Left lung (tissue), 10 donors: ENCODE measurements around the gene ZNF496. TPM values are rescaled to one million over a fixed set of nuclear protein-coding genes. Genes with fewer than 3 reads are reported as not detected.
"Not testable (repeated sequence)": the region's sequence is repeated elsewhere in the genome, so short reads cannot be mapped to it uniquely, and the experiment has no call there.

Experiments
- ATAC-seq: fragments of 200-7000 bp; cut with Tn5 transposase; one replicate; pipeline ENCODE4 v1.9.1; 2020; ENCODE audit warnings: moderate library complexity
- DNase-seq, 4 donors: peaks; one replicate each; pipeline ENCODE4 v3.0.0-alpha.2; 2013 to 2020
- H3K27ac ChIP-seq, 2 donors: fragments of 200-600 bp; sonication (generic) in 1 of 2; one replicate each; pipeline versions ENCODE4 v1.5.0 to v1.8.0; 2020 to 2021
- H3K27me3 ChIP-seq, 2 donors: fragments of 200-600 bp; sonication (generic) in 1 of 2; one replicate each; pipeline versions ENCODE4 v1.5.0 to v1.8.0; 2020 to 2021
- H3K36me3 ChIP-seq, 2 donors: fragments of 200-600 bp; sonication (generic) in 1 of 2; one replicate each; pipeline versions ENCODE4 v1.5.0 to v1.8.0; 2020 to 2021
- H3K4me1 ChIP-seq, 2 donors: fragments of 200-600 bp; one replicate each; pipeline ENCODE4 v1.8.0; 2021
- H3K4me3 ChIP-seq, 2 donors: fragments of 200-600 bp; sonication (generic) in 1 of 2; one replicate each; pipeline versions ENCODE4 v1.5.0 to v1.8.0; 2020 to 2021; ENCODE audit warnings: mild to moderate bottlenecking in 1 of 2
- H3K9me3 ChIP-seq, 2 donors: fragments of 200-600 bp; sonication (generic) in 1 of 2; one replicate each; pipeline versions ENCODE4 v1.5.0 to v1.8.0; 2020 to 2021
- intact Hi-C, 2 donors: fragments of 100-400 bp; cut with DNase I; formaldehyde crosslinking; loops; one replicate each; pipeline versions ENCODE4 v1.11.2 to v1.14.2; 2022
- polyA plus RNA-seq, 6 donors: library from polyadenylated mRNA; unstranded; fragments of 120-200 nt; gene quantifications; one replicate each; pipeline ENCODE4 v1.2.1, GENCODE V29; 2013; ENCODE audit not compliant: insufficient read length in 6 of 6
- total RNA-seq, 2 donors: library from RNA; stranded (reverse); fragmentation: NEBNext Ultra II Directional; extraction: Animal tissue kit (Norgen Biotek cat#: 25700); gene quantifications; one replicate each; pipeline ENCODE4 v1.2.1, GENCODE V29; 2021
- TF ChIP-seq, protein P1 (sequence below), 2 donors: fragments of 200-600 bp; sonication (generic) in 1 of 2; IDR thresholded peaks; one replicate each; pipeline versions ENCODE4 v1.5.0 to v1.8.0; 2021; ENCODE audit warnings: antibody characterized with exemption in 2 of 2
- donor health status: DM: no; HTN: yes; CAD: no.
- donor health status: DM: no; HTN: no; CAD: no.

ZNF496 gene
- total and polyA plus RNA-seq, 8 donors, result 18.2 to 44.8 (median 36.7) TPM

GRCh38 chr1:247273013-247273412 is 58.7 kb downstream of the ZNF496 start:
- Histone ChIP-seq H3K27ac (no peak overlapping the region), H3K9me3 (peaks cover 0 to 25% of the 10 kb centered on the region in 2 donors), H3K36me3 (no peaks in the 10 kb centered on the region), H3K27me3 (no peaks in the 10 kb centered on the region), H3K4me3 (no peak overlapping the region), H3K4me1 (no peaks in the 10 kb centered on the region)
- DNase-seq (no peak), ATAC-seq (no peak)
- intact Hi-C loops, result no loop called here
- TF ChIP-seq, protein P1, sequence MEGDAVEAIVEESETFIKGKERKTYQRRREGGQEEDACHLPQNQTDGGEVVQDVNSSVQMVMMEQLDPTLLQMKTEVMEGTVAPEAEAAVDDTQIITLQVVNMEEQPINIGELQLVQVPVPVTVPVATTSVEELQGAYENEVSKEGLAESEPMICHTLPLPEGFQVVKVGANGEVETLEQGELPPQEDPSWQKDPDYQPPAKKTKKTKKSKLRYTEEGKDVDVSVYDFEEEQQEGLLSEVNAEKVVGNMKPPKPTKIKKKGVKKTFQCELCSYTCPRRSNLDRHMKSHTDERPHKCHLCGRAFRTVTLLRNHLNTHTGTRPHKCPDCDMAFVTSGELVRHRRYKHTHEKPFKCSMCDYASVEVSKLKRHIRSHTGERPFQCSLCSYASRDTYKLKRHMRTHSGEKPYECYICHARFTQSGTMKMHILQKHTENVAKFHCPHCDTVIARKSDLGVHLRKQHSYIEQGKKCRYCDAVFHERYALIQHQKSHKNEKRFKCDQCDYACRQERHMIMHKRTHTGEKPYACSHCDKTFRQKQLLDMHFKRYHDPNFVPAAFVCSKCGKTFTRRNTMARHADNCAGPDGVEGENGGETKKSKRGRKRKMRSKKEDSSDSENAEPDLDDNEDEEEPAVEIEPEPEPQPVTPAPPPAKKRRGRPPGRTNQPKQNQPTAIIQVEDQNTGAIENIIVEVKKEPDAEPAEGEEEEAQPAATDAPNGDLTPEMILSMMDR (IDR thresholded peaks at IDR 0.05), result no peak

- intact Hi-C loops, result no loop called here
- Histone ChIP-seq H3K9me3 (peaks cover 0 to 34% of the 10 kb centered on the region in 2 donors), H3K27me3 (no peaks in the 10 kb centered on the region), H3K36me3 (no peaks in the 10 kb centered on the region), H3K4me1 (no peaks in the 10 kb centered on the region), H3K4me3 (no peak overlapping the region), H3K27ac (no peak overlapping the region)
- DNase-seq (no peak), ATAC-seq (no peak)
- TF ChIP-seq, protein P1 (IDR thresholded peaks at IDR 0.05), result no peak
These were observed 61.7 kb downstream of the ZNF496 start for GRCh38 chr1:247270003-247270402.

- Histone ChIP-seq H3K27ac (no peak overlapping the region), H3K36me3 (no peaks in the 10 kb centered on the region), H3K27me3 (no peaks in the 10 kb centered on the region), H3K4me3 (no peak overlapping the region), H3K9me3 (peaks cover 0 to 42% of the 10 kb centered on the region in 2 donors), H3K4me1 (no peaks in the 10 kb centered on the region)
- TF ChIP-seq, protein P1 (IDR thresholded peaks at IDR 0.05), result no peak
- no peak for ATAC-seq
- no peak for DNase-seq
- intact Hi-C loops, result no loop called here
These were observed 62.5 kb downstream of the ZNF496 start for GRCh38 chr1:247269133-247269532.

DNA sequence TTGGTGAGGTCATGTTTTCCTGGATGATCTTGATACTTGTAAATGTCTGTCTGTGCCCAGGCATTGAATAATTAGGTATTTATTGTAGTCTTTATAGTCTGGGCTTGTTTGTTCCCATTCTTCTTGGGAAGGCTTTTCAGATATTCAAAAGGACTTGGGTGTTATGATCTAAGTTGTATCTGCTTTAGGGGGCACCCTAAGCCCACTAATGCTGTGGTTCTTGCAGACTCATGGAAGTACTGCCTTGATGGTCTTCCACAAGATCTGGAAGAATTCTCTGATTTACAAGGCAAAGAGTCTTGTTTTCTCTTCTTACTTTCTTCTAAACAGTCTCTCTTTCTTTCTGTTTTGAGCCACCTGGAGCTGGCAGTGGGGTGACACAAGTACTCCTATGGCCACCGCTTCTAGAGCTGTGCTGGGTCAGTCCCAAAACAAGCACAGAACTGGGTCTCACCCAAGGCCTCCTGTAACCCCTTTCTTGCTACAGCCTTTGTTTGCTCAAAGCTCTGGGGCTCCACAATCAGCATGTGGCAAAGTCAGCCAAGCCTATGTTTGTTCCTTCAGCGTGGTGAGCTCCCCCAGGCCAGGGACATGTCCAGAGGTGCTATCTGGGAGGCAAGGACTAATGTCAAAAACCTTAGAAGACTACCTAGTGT is 63.1 kb downstream of the ZNF496 start:
- TF ChIP-seq, protein P1 (IDR thresholded peaks at IDR 0.05), result no peak
- intact Hi-C loops, result no loop called here
- H3K9me3 ChIP-seq, result peaks cover 0 to 48% of the 10 kb centered on the region in 2 donors
- H3K36me3 ChIP-seq, result no peaks in the 10 kb centered on the region
- H3K4me1 ChIP-seq, result no peaks in the 10 kb centered on the region
- no peaks in the 10 kb centered on the region for H3K27me3 ChIP-seq
- ATAC-seq, result no peak
- no peak for DNase-seq
- H3K4me3 ChIP-seq, result no peak overlapping the region
- no peak overlapping the region for H3K27ac ChIP-seq

- Histone ChIP-seq H3K27ac (no peak overlapping the region), H3K4me3 (no peak overlapping the region), H3K36me3 (no peaks in the 10 kb centered on the region), H3K27me3 (no peaks in the 10 kb centered on the region), H3K9me3 (peaks cover 0 to 57% of the 10 kb centered on the region in 2 donors), H3K4me1 (no peaks in the 10 kb centered on the region)
- DNase-seq, result no peak
- TF ChIP-seq, protein P1 (IDR thresholded peaks at IDR 0.05), result no peak
- intact Hi-C loops, result no loop called here
- no peak for ATAC-seq
These were observed 65.6 kb downstream of the ZNF496 start for GRCh38 chr1:247266053-247266452.

GRCh38 chr1:247255772-247256171 is 75.9 kb downstream of the ZNF496 start, which contains the start of gene VN1R5:
TSS of gene VN1R5 (plus strand) at chr1:247256072.
- H3K36me3 ChIP-seq, ATAC-seq, H3K4me3 ChIP-seq, intact Hi-C loops, DNase-seq, H3K4me1 ChIP-seq, H3K27ac ChIP-seq, H3K27me3 ChIP-seq: not testable (repeated sequence)
- H3K9me3 ChIP-seq, result peaks cover 0 to 14% of the 10 kb centered on the region in 2 donors
